NCI-H146 treated with DMSO at 0.1 percent for 48 hours (cell line): ENCODE measurements around the gene TRPM7.
"Not testable (repeated sequence)": the region's sequence is repeated elsewhere in the genome, so short reads cannot be mapped to it uniquely, and the experiment has no call there.

ENCODE experiments used
- DNase-seq: peaks from one replicate; lab custom pipeline; 2025; ENCODE audit not compliant: unreplicated experiment; lab: John Stamatoyannopoulos, UW

The TRPM7 gene, protein sequence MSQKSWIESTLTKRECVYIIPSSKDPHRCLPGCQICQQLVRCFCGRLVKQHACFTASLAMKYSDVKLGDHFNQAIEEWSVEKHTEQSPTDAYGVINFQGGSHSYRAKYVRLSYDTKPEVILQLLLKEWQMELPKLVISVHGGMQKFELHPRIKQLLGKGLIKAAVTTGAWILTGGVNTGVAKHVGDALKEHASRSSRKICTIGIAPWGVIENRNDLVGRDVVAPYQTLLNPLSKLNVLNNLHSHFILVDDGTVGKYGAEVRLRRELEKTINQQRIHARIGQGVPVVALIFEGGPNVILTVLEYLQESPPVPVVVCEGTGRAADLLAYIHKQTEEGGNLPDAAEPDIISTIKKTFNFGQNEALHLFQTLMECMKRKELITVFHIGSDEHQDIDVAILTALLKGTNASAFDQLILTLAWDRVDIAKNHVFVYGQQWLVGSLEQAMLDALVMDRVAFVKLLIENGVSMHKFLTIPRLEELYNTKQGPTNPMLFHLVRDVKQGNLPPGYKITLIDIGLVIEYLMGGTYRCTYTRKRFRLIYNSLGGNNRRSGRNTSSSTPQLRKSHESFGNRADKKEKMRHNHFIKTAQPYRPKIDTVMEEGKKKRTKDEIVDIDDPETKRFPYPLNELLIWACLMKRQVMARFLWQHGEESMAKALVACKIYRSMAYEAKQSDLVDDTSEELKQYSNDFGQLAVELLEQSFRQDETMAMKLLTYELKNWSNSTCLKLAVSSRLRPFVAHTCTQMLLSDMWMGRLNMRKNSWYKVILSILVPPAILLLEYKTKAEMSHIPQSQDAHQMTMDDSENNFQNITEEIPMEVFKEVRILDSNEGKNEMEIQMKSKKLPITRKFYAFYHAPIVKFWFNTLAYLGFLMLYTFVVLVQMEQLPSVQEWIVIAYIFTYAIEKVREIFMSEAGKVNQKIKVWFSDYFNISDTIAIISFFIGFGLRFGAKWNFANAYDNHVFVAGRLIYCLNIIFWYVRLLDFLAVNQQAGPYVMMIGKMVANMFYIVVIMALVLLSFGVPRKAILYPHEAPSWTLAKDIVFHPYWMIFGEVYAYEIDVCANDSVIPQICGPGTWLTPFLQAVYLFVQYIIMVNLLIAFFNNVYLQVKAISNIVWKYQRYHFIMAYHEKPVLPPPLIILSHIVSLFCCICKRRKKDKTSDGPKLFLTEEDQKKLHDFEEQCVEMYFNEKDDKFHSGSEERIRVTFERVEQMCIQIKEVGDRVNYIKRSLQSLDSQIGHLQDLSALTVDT (N-terminal part only)

DNA sequence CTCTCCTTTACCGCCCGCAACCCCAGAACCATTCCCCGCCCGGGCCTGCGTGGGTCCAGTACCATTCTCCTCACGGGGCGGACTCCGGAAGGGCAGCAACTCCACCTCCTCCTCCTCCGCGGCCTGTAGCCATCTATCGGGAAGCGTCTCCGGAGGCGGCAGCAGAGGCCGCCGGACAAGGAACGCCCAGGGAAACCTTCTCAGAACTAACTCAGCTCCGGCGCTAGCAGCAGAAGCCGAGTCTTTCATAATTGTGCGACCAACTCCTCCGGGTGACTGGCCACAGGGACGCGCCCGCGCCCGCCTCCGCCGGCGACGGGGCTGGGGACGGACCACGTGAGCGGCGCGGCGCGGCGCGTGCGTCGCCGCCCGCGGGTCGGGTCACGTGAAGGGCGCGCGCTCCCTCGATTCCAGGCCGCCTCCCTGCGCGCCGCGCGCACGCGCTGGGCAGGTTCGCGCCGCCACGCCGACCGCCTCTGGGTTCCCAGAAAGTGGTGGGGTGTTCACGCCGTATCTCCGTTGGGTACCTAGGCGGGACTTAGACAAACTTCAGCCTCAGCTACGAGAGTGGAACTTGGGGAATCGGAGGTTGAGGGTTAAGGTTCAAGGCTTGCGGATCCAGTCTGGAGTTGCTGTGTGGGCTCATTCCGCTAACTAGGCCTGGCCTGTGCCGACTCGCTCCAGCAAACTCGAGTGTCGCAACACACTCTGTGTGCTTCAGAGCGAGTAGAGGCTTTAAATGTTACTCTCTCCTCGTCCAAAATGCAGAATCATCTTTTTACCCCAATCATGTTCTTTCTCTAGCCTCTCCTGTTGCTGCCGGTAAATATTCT lies at the start of gene TRPM7:
Gene TRPM7 (minus strand): TSS at position 329 of the 833 bp plus-strand sequence. CDS start 264 bp downstream, at position 65.
- DNase-seq = peak; percentile 37

DNA sequence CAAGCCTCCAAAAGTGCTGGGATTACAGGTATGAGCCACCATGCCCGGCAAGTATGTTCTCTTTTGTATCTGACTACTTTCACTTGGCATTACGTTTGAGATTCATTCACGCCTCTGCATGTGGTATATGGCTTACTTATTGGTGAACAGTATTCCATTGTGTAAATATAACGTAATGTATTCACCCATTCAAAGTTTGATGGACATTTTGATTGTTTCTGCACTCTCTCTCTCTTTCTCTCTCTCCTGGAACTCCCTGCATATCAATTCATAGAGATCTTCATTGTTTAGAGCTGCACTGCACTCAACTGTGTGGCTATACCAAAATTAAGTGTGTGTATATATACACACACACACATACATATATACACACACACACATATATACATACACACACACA lies 48.6 kb upstream of the TRPM7 start:
- DNase-seq = no peak

DNA sequence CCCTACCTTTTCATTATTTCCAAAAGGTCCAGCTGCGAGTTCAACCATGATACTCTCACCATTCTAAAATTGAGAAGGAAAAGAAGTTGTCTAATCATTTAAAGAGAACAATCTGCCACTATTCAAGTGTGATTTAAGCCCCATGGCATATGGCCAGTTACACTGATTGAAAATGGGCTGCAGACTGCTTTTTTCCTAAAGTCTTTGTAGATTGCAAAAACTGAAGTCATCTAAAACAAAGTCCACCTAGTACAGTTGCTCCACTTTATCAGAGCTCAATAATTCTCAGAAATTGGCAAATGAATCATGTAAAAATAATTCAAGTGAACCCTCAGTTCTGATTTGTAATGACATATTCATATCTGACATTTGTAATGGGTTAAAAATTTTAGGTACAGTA lies 39.7 kb upstream of the TRPM7 start:
- DNase-seq = no peak

DNA sequence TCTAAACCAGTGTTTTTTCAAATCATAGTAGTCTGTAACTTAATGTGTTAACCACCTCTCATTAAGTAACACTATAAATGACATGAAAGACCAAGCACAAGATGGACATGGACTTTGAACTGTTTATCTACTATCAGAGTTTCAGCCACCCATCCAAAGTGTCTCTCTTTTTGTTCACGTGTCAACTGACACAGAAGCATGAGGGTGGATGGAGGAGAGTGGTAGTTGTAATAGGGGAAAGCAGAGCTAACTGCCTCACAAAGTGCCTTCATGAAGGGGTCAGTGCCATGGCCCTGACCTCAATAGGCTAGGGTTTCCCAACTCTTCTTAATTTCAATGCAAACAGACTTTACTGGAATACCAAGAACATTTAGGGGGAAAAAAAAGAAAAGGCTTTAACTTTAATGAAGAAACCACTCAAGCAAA lies 32.1 kb upstream of the TRPM7 start:
- DNase-seq = no peak

DNA sequence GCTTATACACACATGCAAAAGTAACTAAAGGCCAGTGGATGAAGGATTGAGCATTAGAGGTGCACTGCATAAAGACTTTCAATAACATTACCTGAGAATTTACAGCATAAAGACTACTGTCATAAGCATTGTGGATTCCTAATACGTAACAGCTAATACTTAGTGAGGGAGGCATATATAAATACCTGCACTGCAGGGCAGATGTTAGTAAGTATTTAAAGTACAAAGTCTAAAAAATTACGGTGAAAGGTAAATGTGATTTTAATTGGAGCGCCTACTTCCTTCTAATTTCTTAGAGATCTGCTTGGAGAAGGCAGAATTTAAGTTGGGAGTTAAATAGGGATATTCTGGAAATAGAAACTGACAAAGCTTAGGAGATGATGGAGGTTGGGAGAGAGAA lies 25.4 kb upstream of the TRPM7 start:
- DNase-seq = no peak

DNA sequence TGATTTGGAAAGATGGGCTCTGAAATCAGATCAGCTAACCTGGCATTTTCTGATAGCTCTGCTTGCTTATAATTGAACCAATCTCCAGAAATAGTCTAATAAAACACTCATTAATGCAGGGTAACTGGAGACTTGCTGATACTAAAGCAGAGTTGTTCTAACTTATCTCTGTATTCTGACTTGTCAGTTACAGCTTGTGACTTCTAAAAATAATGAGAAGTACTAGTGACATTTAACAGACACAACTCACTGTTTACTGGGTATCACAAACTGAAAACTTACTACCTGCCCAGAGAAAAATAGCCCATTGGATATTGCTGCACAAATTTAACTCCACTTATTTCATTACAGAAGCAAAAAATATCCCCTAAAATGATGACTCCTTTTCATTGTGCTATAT lies 24.0 kb upstream of the TRPM7 start:
- no peak for DNase-seq

DNA sequence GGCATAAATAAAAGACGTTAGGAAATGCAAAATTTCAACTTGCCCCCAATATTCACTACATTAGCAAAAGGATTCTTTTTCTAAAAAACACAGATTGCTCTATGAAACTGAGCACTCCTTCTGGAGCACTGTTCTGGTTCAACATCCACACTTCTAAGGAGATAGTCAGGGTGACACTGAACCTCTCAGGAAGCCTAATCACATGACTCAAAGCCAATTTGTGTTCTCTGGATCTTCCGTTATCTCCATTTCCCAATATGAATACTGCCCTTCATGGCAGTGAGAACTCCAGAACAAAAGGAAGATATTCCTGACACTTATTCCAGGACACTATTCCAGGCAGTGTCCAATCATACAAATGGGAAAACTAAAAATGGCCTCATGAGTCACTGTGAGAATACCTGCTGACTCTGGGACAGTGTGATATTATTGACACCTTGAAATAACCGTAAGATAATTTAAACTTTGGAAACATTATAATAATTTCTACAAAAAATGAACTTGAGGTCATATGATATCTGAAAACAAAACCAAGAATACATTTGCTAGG lies 21.4 kb upstream of the TRPM7 start:
- DNase-seq = no peak

DNA sequence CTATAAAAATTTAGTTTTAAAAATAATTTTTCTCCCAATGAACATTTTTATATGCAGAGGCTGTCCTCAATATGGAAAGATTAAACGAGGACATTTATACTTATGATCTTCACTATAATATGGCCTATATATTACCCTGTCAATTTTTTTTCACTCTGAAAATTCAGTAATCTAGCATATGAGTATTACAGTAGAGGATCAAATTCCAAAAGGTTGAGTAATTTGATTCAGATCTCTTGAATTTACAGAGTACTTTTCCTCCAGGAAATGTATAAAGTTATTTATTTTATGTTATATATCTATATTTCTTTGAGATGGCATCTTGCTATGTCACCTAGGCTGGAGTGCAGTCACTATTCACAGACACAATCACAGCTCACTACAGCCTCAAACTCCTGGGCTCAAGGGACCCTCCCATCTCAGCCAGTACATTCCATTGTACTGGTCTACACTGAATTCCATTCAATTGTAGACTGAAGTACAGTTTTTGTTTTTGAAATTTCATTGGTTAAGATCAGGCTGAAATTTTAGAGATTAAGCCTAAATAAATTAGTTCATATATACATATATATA lies 16.3 kb upstream of the TRPM7 start:
- no peak for DNase-seq

DNA sequence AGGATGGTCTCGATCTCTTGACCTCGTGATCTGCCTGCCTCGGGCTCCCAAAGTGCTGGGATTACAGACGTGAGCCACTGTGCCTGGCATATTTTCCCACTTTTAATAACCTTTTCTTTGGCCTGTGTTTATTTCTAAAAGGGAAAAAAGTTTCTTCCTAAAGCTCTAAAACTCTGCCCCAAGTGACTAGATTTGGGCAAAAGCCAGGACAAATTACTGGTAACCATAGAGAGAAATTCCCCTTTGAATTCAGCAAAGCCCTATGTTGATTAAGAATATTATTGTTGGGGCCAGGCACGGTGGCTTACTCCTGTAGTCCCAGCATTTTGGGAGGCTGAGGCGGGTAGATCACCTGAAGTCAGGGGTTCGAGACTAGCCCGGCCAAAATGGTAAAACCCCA lies 11.5 kb upstream of the TRPM7 start:
- no peak for DNase-seq

DNA sequence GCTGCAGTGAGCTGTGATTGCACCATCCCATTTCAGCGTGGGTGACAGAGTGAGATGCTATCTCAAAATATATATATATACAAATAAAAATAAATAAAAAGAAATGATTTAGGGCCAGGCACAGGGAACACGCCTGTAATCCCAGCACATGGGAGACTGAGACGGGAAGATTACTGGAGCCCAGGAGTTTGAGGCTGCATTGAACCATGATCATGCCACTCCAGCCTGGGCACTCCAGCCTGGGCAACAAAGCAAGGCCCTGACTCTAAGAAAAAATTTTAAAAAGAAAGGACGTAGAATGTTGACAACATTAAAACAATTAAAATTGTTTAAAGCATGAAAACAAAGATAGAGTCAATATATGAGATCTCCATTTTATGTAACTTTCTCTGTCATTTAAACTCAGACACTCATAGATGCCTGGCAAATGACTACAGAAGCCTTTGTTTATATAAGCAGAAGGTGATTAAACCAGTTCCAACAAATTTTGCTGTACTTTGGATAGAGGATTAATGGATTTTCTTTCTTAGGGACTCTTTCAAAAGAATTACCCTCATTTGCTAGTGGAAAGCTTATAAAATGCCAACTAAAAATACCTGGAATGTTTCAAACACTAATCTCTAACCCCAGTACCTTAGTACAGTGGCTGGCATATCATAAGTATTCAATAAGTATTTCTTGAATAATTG lies 10.7 kb upstream of the TRPM7 start:
- no peak for DNase-seq

DNA sequence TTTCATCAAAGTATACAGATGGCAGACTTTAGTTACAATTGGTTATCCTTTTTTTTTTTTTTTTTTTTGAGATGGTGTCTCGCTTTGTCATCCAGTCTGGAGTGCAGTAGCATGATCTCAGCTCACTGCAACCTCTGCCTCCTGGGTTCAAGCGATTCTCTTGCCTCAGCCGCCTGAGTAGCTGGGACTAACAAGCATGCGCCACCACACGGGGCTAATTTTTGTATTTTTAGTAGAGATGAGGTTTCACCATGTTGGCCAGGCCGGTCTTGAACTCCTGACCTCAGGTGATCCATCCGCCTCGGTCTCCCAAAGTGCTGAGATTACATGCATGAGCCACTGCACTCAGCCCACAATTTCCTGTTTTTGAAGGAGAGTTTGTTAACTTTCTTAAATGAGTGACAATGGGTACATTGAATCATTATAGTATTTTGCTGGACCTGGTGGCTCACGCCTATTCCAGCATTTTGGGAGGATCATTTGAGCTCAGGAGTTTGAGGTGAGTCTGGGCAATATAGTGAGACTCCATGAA lies 8.1 kb upstream of the TRPM7 start:
- DNase-seq = not testable (repeated sequence)

DNA sequence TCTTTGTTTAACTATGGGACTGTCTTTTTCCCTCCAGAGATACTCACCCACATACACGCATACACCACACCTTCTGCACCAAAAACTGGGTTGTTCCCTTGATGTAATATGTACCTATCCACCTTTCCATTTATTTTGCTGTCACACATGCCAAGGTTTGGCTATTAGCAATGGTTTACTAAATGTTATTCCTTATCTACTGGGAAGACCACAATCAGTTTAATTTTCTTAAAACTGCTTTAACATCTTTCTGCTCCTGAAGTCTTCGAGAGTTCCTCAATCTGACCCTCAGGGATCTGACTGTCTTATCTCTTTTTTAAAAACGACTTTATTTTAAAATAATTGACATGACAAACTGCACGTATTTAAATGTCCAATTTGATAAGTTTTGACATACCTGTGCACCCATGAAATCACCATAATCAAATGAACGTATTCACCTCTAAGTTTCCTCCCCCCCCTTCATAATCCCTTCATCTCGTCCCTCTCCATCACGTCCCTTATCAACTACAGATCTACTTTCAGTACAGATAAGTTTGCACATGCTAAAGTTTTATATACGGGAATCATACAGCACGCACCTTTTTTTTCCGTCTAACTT lies 805 bp upstream of the TRPM7 start:
- DNase-seq = no peak

DNA sequence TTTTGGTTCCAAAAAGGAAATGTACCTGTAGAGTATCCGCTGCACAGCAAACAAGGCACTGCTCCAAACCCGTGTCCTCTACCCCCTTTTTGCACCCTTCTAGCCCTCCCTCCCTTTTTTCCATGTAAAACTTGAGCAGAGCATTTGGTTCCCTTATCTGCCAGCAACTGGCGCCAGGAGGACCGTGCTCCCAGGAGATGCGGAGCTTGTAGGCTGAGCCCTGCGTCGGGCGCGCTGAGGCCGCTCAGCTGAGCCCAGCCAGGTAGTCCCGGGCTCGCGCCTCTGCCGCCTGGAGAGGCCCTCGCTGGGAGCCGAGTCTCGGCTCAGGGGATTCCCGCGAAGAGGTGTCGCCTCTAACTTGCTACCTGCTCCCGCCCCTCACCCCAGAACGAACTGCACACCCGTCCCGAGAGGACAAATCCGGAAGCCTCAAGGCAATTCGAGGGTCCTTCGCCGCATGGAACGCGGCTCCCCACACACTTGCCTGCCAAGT lies 575 bp downstream of the TRPM7 start:
- peak; percentile 17 for DNase-seq

DNA sequence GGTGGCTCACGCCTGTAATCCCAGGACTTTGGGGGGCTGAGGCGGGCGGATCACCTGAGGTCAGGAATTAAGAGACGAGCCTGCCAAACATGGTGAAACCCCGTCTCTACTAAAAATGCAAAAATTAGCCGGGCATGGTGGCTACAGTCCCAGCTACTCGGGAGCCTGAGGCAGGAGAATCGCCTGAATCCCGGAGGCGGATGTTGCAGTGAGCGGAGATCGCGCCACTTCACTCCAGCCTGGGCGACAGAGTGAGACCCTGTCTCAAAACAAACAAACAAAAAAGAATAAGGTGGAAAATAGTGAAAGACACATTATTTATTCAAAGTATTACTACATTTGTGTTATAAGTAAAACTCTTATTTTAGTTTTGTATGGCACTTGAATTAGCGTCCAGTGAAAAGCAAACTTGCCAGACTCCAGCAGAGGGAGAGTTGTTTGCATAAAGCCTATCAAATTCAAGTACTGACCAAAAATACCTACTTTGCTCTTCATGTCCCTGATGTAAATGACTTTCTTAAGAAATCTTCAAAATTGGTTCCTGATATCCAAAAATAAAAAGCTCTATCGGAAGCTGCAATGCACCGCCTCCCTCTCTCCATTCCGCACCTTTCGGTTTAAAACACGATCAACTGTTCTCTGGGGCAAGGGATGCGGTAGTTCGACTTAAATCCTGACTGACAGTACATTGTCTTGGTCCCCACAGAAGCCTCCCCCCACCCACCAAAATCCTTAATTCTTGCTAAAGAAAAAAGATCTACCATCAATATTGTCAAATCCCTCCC lies 1.2 kb downstream of the TRPM7 start:
- DNase-seq = no peak

DNA sequence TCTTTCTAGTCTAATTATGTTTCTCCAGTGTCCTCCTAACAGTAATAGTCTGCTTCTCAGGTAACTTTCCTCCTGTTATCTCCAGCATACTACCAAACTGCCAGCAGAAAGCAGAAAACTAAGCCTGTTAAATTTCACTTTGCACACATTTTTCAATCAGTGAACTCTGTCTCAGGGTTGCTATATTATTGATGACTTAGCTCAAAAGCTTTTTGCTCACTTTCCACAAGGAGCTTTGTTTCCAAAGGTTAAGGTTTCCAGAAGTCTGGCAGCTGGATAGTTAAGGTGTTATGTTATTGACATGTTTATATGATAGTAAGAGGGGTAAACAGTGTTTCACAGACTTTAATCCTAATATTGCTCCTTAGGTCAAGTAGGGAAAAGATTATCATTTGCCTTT lies 5.1 kb downstream of the TRPM7 start:
- no peak for DNase-seq

DNA sequence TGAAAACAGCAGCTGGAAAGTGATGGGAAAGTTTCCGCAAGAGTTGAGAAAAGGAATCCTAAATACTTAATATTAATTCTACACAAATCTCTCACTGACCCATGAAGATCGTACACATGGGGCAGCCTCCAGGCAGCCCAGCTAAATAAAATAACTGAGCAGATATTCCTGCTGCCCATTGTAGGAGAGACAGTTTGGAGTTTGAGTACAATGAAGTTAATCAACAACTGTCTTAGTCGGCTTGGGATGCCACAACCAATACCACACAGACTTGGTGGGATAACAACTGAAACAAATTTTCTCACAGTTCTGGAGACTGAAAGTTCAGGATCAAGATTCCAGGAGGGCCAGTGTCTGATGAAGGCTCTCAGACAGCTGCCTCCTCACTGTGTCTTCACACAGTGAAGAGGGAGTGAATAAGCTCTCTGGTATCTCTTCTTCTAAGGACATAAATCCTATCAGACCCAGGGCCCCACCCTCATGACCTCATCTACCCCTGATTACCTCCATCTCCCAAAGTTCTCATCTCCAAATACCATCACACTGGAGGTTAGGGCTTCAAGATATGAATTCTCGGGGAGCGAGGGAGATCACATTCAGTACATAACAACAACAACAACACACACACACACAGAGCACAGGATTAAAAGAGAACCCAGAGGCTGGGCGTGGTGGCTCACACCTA lies 9.7 kb downstream of the TRPM7 start:
- DNase-seq = no peak

DNA sequence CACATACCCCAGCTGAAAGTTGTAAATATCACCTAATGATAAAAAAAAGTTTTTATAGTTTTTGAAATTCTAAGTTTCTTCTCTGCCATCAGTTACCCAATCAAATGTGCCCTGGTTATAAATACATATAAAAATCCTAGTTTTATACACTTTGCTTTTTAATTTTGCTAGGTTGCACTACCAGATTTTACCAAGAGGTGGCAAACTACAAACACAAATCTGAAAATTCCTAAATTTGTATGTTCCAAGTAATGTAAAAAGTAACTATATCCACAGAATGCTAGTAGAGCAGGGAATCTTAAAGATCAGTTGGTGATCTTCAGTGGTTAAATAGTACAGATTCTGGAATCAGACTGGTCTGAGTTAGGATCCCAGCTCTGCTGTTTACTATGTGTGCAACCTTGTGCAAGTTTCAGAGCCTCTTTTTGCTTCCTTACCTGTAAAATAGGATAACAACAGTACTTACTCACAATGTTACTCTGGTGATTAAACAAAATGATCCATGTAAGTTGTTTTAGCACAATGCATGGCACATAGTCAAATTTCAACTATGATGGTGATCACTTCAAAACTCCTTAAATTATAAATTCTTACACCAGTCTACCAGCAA lies 11.0 kb downstream of the TRPM7 start:
- no peak for DNase-seq
